Body of pancreas (tissue), 4 donors: ENCODE measurements around the gene RAD51B.

ENCODE experiments used
- POLR2A ChIP-seq, 3 donors: fragments of 450-650 bp; IDR thresholded peaks; one replicate each; pipeline ENCODE4 v1.6.1; 2016; ENCODE audit warnings: antibody characterized with exemption in 3 of 3, mild to moderate bottlenecking in 2 of 3
- TF ChIP-seq, protein P1 (sequence below), 7 experiments: fragments of 450-650 bp in 4 of 7; fragments of 200-600 bp in 3 of 7; sonication (generic) in 3 of 7; IDR thresholded peaks; one replicate each; pipeline ENCODE4 v1.5.1; 2016 to 2019; ENCODE audit warnings: antibody characterized with exemption in 7 of 7

DNA sequence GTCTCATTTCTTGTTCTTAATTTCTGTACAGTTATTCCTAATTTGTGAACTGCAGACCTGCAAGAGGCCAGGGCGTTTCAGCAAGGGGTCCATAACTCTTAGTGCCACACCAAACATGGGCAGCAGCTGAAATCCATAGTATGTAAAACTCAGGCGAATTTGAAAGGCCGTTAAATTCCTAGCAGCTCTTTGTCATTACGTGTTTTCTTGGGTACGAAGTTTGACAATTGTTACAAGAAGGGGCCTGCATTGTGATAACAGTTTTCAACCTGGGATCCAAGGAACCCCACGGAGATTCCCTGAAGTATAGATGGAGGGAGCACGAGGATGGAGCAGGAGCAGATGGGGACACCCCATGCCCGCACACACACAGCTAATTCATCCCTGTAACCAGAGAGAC lies 685.3 kb downstream of the RAD51B start:
- TF ChIP-seq, protein P1, sequence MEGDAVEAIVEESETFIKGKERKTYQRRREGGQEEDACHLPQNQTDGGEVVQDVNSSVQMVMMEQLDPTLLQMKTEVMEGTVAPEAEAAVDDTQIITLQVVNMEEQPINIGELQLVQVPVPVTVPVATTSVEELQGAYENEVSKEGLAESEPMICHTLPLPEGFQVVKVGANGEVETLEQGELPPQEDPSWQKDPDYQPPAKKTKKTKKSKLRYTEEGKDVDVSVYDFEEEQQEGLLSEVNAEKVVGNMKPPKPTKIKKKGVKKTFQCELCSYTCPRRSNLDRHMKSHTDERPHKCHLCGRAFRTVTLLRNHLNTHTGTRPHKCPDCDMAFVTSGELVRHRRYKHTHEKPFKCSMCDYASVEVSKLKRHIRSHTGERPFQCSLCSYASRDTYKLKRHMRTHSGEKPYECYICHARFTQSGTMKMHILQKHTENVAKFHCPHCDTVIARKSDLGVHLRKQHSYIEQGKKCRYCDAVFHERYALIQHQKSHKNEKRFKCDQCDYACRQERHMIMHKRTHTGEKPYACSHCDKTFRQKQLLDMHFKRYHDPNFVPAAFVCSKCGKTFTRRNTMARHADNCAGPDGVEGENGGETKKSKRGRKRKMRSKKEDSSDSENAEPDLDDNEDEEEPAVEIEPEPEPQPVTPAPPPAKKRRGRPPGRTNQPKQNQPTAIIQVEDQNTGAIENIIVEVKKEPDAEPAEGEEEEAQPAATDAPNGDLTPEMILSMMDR (IDR thresholded peaks at IDR 0.05): no peak
- no peak for TF ChIP-seq POLR2A (IDR thresholded peaks at IDR 0.05)
